Occipital lobe (tissue), 2 donors: ENCODE results near the gene ANKMY2. TPM values are rescaled to one million over a fixed set of nuclear protein-coding genes. Genes with fewer than 3 reads are reported as not detected.
"Not testable (repeated sequence)": the region's sequence is repeated elsewhere in the genome, so short reads cannot be mapped to it uniquely, and the experiment has no call there.

Source experiments
- DNase-seq: peaks from one replicate; lab custom pipeline; 2025; lab: John Stamatoyannopoulos, UW
- total RNA-seq: library from RNA; depleted of rRNA; stranded (reverse); fragments of >200 nt; gene quantifications from one replicate; pipeline ENCODE4 v1.2.3, GENCODE V29; 2014

ANKMY2 gene
- 78.0 TPM for total RNA-seq

DNA sequence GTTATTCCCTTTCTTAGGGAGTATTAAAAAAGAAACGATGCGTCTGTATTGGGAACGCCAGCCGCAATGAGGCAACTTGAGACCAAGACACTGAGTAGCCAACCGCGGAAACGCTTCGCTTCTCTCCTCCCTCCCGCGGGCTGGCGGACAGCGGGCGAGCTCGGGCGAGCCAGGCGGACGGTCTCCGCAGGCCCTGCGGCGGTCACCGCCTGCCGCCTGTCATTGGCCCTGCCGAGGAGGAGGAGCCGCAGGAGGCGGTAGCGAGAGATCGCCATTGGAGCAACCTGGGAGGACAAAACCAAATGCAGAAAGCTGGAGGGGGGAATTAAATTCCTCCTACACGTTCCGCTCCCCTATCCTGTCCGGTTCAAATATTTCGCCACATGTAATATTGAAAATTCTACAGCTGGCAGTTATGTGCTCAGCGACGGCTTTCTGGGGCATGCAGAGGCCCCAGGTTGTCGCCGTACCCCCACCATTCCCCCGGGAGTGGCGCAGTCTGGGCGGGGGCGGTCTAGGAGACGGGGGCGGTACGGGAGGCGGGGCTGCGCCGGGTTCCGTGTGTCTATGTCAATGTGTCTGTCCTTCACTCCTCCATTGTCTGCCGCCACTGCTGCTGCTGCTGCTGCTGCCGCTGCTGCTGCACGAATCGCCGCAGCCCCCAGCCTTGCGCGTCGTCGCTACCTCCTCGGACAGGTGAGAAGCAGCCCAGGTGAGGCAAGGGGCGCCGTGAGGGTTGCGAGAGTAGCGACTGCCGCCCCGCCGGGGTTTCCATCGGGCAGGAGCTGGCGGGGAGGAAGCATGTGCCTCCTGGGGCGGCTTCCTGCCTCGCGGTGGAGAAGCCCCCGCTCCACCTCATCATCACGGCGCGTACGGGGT is at the start of gene ANKMY2, which contains the start of gene BZW2:
Gene ANKMY2, minus strand, starts transcription at position 162 of the 879 bp plus-strand sequence. CDS start 181 bp downstream, outside the sequence.
Gene BZW2, plus strand, starts transcription at position 589 of the 879 bp plus-strand sequence. CDS start 19,263 bp downstream, outside the sequence.
- peak; percentile 88 for DNase-seq

- DNase-seq = no peak
Measured at GRCh38 chr7:16694806-16695205, 49.3 kb upstream of the ANKMY2 start.

DNA sequence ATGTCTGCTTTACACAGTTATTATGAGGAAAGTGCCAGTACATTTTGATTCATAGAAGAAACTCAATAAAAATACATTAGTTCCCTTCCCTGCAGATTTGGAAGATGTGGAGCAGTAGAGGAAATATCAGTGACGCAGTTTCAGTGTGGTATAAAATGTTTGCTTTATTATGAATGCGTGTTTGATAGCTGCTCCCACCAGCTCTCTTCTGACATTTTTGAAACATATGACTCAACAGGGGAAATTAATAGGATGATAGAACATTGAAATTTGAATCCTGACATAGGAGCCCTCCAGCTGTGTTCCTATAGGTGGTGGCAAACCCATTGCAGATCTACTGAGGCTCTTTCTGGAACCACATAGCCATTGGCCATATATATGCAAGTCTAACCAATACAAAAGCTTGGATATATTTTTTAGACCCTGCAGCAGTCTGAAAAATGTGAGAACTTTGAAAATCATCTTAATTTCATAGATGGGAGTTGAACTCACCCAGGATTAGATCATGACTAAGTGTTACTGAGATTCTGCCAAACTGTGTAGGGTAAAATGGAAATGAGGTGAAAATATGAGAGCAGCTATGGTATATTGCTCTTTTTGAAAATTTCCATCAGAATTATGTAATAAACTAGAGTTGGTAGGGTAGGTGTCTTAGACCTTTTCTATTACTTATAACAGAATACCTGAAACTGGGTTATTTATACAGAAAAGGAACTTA is 48.2 kb upstream of the ANKMY2 start:
- DNase-seq = no peak

DNA sequence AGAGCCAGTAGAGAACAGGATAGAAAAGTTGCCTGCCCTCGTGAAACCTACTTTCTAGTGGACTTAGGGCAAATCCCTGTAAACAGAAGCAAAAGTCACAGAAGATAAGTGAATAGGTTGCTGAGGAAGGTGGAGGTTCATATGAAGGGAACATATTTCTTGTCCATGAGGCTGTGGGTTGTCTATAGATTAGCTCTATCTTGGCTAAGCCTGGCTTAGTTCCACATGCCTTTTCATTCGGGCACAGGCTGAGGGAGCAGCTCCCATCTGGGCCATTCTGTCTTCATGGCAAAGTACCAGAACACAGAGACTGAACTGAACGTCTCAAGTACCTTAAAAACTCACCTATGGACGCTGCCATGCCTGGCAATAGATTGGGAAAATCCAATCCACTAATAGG is 45.7 kb upstream of the ANKMY2 start:
- no peak for DNase-seq

DNA sequence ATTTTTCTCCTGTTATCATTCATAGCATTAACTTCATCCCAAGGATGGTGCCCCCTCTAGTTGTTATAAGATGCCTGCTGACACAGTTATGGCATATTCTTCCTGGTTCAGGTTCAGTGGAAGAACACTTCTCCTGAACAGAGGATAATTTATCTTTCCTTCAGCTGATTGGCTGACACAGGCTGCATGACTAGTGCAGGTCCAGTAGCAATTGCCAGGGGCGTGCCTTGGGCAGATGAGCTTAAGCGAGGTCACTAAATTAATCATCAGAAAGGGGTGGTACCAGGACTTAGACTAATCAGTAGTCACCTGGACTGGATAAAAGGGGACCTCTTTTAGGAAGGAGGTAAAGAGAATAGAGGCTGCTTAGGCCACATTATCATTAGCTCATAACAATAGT is 42.7 kb upstream of the ANKMY2 start:
- DNase-seq = no peak

GRCh38 chr7:16685535-16685934 is 40.0 kb upstream of the ANKMY2 start:
- no peak for DNase-seq

GRCh38 chr7:16684935-16685334 is 39.4 kb upstream of the ANKMY2 start:
- no peak for DNase-seq

- DNase-seq = not testable (repeated sequence)
Measured at GRCh38 chr7:16678645-16679566, 33.4 kb upstream of the ANKMY2 start.

GRCh38 chr7:16677978-16678494 is 32.5 kb upstream of the ANKMY2 start:
- no peak for DNase-seq

DNA sequence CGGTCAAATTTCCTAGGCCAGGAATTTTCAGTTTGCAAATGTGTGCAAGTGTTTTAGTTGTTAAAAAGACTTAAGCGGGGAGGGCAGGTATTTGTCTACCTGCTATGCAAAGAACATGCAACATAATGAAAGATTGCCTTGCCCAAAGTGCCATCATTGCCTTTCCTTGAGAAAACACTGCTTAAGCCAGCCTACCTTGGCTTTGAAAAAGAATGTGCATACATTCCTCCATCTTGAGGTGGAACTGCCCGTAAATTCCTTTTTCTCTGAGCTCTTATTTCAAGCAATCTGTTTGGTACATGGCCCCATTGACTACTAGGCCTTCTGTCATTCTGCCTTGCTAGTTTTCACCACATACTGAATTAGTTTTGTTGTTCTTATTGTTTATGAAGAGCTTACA is 29.7 kb upstream of the ANKMY2 start:
- no peak for DNase-seq

- no peak for DNase-seq
Measured at GRCh38 chr7:16671811-16672210, 26.3 kb upstream of the ANKMY2 start.

DNA sequence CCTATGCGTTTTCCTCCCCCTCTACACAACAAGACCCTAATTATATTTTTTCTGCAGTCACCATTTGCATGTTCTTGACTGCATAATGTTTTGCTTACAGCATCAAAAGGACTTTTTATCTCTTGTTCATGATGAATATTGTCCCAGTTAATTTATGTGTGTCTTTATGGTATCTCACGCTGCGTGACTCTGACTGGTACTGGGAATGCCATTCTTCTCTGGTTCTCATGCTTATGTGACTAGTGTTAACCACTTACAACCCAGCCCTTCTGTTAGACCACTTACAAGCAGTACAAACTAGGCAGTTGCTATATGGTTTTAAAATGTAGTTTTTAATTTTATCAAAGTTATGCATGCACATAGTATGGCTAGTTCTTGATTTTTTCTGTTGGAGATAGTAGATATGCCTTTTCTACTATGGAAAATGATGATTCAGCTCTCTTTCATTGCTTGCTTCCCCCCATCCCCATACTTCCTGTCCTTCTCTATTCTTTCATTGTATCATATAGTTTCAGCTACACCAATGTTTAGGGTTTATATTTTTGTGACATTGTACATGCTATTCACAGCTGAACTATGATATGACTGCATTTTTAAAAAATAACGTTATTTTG is 25.3 kb upstream of the ANKMY2 start:
- no peak for DNase-seq

GRCh38 chr7:16670021-16670420 is 24.5 kb upstream of the ANKMY2 start:
- DNase-seq = no peak

DNA sequence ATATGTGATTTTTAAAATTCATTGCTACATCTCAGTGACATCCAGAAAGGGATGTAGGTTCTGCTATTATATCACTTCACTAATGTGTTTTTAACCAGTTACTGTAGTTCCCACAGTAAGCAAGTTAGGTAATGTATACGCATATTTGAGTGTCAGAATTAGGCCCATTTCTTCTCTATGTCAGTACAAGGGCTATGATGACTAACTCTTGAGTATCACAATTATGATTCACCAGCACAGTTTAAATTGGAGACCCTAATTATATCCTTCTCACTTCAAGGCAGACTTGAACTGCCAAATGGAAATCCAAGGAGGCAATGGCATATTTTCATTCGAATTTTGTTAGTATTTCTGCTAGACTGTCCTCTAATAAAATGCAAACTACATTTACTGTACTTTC is 24.0 kb upstream of the ANKMY2 start:
- no peak for DNase-seq

DNA sequence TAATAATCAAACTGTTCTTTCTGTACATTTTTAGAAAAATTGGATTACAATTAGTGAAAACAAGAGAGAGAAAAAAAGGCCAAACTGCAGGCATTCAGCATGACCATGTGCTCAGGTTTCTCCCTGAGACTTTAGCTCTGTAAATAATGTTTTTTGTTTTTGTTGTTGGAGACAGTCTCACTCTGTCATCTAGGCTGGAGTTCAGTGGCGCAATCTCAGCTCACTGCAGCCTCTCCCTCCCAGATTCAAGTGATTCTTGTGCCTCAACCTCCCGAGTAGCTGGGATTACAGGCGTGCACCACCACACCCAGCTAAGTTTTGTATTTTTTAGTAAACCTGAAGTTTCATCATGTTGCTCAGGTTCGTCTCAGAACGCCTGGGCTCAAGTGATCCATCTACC is 23.4 kb upstream of the ANKMY2 start:
- no peak for DNase-seq

GRCh38 chr7:16668049-16668858 is 22.7 kb upstream of the ANKMY2 start:
- DNase-seq = no peak

GRCh38 chr7:16667355-16667754 is 21.8 kb upstream of the ANKMY2 start:
- DNase-seq = no peak

- DNase-seq = no peak
Measured at GRCh38 chr7:16661924-16662323, 16.4 kb upstream of the ANKMY2 start.

DNA sequence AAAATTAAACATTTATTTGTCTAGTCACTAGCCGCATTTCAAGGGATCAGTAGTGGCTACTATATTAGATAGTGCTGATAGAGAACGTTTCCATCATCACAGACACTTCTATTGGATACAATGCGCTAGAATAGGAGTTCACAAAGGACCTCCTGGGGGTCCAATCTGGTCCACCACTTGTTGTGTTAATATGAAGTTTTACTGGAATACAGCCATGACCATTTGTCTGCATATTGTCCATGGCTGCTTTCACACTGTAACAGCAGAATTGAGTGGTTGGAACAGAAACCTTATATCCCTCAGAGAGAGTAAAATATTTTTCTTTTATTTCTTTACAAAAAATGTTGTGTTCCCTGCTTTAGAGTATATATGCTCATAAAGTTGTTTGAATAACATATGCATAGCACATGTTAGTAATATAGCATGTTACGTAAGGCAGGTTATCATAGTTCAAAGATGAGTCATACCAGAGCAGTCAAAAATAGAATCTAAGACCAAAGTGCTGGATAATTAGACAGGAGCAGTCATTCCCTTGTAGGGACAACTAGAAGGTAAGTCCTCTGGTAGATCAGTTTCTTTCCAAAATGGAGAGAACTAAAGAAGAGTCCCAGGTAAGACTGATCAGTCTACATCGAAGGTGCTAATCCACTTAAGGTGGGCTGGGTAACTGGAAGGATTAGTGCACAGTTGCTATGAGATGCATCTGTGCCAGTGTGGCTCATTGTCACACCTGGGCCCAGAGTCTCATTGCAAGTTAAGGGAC is 15.3 kb upstream of the ANKMY2 start:
- DNase-seq = no peak
